Adipocyte (in vitro differentiated cells): ENCODE results near the gene SLC27A1.

ENCODE experiments used
- DNase-seq: peaks from one replicate; pipeline ENCODE4 v3.0.0-alpha.2; 2015; ENCODE audit warnings: low read depth
- H3K27me3 ChIP-seq: replicated peaks from 2 replicates; pipeline ENCODE4 v1.7.0; 2013; ENCODE audit warnings: mild to moderate bottlenecking, low read length, moderate library complexity; ENCODE audit not compliant: control insufficient read depth, insufficient read depth
- H3K36me3 ChIP-seq: 2 replicates; pipeline ENCODE4 v1.7.0; 2013; ENCODE audit warnings: low read length, mild to moderate bottlenecking, moderate library complexity; ENCODE audit not compliant: control insufficient read depth, insufficient read depth, severe bottlenecking
- H3K4me1 ChIP-seq: 2 replicates; pipeline ENCODE4 v1.7.0; 2013; ENCODE audit warnings: mild to moderate bottlenecking, low read length, moderate library complexity; ENCODE audit not compliant: control insufficient read depth, insufficient read depth
- H3K4me3 ChIP-seq: 2 replicates; pipeline ENCODE4 v1.7.0; 2013; ENCODE audit warnings: mild to moderate bottlenecking, low read length, moderate library complexity
- H3K9ac ChIP-seq: 2 replicates; pipeline ENCODE4 v1.7.0; 2013; ENCODE audit warnings: mild to moderate bottlenecking, low read length, moderate library complexity
- H3K9me3 ChIP-seq: 2 replicates; pipeline ENCODE4 v1.7.0; 2013; ENCODE audit warnings: mild to moderate bottlenecking, low read length, moderate library complexity; ENCODE audit not compliant: control insufficient read depth

The SLC27A1 gene

DNA sequence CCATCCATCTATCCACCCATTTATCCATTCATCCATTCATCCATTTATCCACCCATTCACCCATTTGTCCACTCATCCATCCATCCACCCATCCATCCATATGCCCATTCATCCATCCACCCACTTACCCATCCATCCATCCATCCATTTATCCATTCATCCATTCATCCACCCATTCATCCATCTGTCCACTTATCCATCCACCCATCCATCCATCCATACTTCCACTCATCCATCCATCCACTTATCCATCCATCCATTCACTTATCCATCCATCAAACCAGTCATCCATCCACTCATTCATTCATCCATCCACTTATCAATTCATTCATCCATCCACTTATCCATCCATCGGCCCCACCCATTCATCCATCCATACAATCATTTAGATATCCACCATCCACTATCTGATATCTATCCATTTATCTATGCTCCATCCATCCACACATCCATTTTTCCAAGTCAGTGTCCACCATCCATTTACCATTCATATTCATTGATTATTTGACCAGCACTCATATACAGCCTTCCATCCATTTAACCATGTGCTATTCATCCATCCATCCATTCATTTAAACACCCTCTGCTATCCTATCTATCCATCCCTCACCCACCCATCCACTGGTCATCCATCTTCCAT, 24.7 kb upstream of the SLC27A1 start:
- Histone ChIP-seq H3K9ac (no peak overlapping the region), H3K9me3 (no peaks in the 10 kb centered on the region), H3K4me3 (no peak overlapping the region), H3K4me1 (peaks cover 10% of the 10 kb centered on the region), H3K36me3 (no peaks in the 10 kb centered on the region), H3K27me3 (peaks cover 4% of the 10 kb centered on the region)
- DNase-seq: no peak

GRCh38 chr19:17447704-17448130, 22.6 kb upstream of the SLC27A1 start:
- Histone ChIP-seq H3K27me3 (peaks cover 7% of the 10 kb centered on the region), H3K4me3 (no peak overlapping the region), H3K36me3 (no peaks in the 10 kb centered on the region), H3K9me3 (no peaks in the 10 kb centered on the region), H3K4me1 (no peaks in the 10 kb centered on the region), H3K9ac (no peak overlapping the region)
- no peak for DNase-seq

DNA sequence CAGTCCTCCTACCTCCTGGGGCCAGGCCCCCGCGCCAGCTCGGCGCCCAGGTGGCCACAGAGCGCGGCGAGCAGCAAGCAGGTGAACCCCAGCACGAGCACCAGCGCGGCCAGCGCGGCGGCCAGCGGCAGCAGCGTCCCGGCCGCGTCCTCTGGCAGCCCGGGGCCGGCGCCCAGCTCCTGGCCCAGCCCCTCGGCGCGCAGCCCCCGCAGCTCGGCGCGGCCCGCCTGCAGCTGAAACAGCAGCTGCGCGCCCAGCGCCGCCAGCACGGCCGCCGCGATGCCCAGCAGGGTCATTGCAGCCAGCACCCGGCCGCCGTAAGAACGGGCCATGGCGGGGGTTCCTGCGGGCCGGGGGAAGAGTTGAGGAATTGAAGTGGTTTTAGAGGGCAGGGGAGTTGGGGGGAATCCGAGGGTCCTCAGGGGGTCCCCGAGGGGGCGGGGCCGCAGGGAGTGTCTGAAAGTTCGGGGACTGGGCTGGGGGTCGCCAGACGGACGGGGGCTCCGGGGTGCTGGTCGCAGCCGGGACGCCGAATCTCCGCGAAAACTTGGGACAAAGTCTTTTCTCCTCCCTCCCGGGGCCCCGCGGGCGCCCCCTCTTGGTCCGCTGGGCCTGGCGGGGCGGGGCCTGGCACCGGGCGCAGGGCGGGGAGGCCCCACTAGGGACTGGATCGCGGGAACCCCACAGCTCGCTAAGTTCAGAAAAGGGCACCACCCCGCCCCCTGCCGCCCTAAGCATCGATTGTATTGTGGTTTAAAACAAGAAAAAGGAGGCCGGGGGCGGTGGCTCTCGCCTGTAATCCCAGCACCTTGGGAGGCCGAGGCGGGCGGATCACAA, 22.0 kb upstream of the SLC27A1 start, which contains the start of gene TMEM221:
Gene TMEM221 (minus strand): TSS at position 538 of the 837 bp plus-strand sequence. CDS start 206 bp downstream, at position 332.
- Histone ChIP-seq H3K4me1 (no peaks in the 10 kb centered on the region), H3K4me3 (no peak within 1 kb of the TSS), H3K36me3 (no peaks in the 10 kb centered on the region), H3K9me3 (no peaks in the 10 kb centered on the region), H3K27me3 (peaks cover 7% of the 10 kb centered on the region), H3K9ac (no peak within 1 kb of the TSS)
- DNase-seq: peak; percentile 78

- DNase-seq: no peak
- Histone ChIP-seq H3K9ac (no peak overlapping the region), H3K27me3 (peaks cover 18% of the 10 kb centered on the region), H3K4me3 (no peak overlapping the region), H3K9me3 (no peaks in the 10 kb centered on the region), H3K4me1 (no peaks in the 10 kb centered on the region), H3K36me3 (no peaks in the 10 kb centered on the region)
Observed at GRCh38 chr19:17450264-17451075, 19.9 kb upstream of the SLC27A1 start.

DNA sequence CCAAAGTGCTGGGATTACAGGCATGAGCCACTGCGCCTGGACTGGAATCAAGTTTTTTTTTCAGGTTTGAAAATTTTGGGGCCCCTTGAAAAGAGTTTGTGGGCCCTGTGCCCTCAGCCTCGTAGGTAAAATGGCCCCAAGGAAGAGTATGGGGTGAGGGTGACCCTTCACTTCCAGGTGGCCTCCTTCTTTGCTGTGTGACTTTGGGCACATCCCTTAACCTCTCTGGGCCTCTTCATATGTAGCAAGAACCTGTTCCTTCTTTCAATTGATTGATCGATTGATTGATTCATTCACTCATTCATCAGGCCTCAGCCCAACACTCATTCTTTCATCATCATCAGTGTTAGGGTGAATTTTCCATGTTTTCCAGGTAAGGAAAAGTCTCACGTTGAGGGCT, 18.5 kb upstream of the SLC27A1 start:
- H3K9ac ChIP-seq: no peak overlapping the region
- no peaks in the 10 kb centered on the region for H3K36me3 ChIP-seq
- no peak overlapping the region for H3K4me3 ChIP-seq
- no peaks in the 10 kb centered on the region for H3K9me3 ChIP-seq
- H3K4me1 ChIP-seq: no peaks in the 10 kb centered on the region
- DNase-seq: no peak
- H3K27me3 ChIP-seq: peaks cover 18% of the 10 kb centered on the region

GRCh38 chr19:17454576-17455071, 15.7 kb upstream of the SLC27A1 start:
- Histone ChIP-seq H3K4me3 (no peak overlapping the region), H3K4me1 (peaks cover 5% of the 10 kb centered on the region)
- no peak for DNase-seq

GRCh38 chr19:17455308-17456123, 14.8 kb upstream of the SLC27A1 start:
- peaks cover 5% of the 10 kb centered on the region for H3K4me1 ChIP-seq
- H3K9me3 ChIP-seq: no peaks in the 10 kb centered on the region
- H3K36me3 ChIP-seq: no peaks in the 10 kb centered on the region
- DNase-seq: peak; percentile 16
- no peak overlapping the region for H3K4me3 ChIP-seq
- H3K27me3 ChIP-seq: peaks cover 14% of the 10 kb centered on the region
- no peak overlapping the region for H3K9ac ChIP-seq

More at GRCh38 chr19:17454576-17455071, 15.7 kb upstream of the SLC27A1 start:
- Histone ChIP-seq H3K27me3 (peaks cover 18% of the 10 kb centered on the region), H3K9ac (no peak overlapping the region), H3K9me3 (no peaks in the 10 kb centered on the region), H3K36me3 (no peaks in the 10 kb centered on the region)

DNA sequence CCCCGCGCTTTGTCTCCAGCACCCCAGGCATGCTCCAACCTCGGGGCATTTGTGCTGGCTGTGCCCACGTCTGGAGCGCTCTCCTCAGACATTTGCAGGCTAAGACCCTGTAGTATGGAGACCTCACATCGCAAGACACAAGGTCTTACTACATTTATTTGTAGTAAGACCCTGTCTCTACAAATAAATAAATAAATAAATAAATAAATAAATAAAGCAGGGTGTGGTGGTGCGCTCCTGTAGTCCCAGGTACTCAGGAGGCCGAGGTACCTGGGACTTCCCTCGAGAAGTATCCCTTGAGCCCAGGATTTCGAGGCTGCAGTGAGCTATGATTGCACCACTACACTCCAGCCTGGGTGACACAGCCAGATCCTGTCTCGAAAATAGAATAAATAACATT, 14.2 kb upstream of the SLC27A1 start:
- H3K9ac ChIP-seq: no peak overlapping the region
- no peaks in the 10 kb centered on the region for H3K9me3 ChIP-seq
- DNase-seq: no peak

GRCh38 chr19:17457616-17458015, 12.7 kb upstream of the SLC27A1 start:
- peaks cover 5% of the 10 kb centered on the region for H3K4me1 ChIP-seq
- no peak overlapping the region for H3K9ac ChIP-seq
- H3K27me3 ChIP-seq: peaks cover 11% of the 10 kb centered on the region
- DNase-seq: no peak
- no peaks in the 10 kb centered on the region for H3K9me3 ChIP-seq
- H3K36me3 ChIP-seq: no peaks in the 10 kb centered on the region
- H3K4me3 ChIP-seq: no peak overlapping the region

More for the DNA sequence above, 14.2 kb upstream of the SLC27A1 start:
- Histone ChIP-seq H3K4me3 (no peak overlapping the region), H3K4me1 (peaks cover 5% of the 10 kb centered on the region), H3K27me3 (peaks cover 14% of the 10 kb centered on the region), H3K36me3 (no peaks in the 10 kb centered on the region)

DNA sequence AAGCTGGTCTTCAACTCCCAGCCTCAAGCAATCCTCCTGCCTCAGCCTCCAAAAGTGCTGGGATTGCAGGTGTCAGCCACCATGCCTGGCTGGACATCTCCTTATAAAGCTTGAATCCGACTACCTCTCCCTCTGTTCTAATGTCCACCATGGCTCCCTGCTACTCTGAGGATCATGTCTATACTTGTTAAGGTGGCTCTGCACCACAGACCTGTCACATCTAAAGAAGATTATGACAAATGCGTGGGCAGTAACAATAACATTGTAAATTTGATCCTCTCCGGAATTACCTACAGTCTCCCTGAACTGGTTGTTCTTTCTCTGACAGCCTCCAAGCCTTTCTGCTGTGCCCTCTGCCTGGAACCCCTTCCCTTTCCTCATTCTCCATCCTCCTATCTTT, 11.4 kb upstream of the SLC27A1 start:
- H3K9ac ChIP-seq: no peak overlapping the region
- no peaks in the 10 kb centered on the region for H3K9me3 ChIP-seq
- no peak for DNase-seq
- peaks cover 5% of the 10 kb centered on the region for H3K4me1 ChIP-seq
- H3K4me3 ChIP-seq: no peak overlapping the region
- H3K36me3 ChIP-seq: no peaks in the 10 kb centered on the region
- H3K27me3 ChIP-seq: peaks cover 8% of the 10 kb centered on the region
